GM19023 (cell line): Measurements from ENCODE around the gene INMT.

Source experiments
- ATAC-seq: cut with Tn5 transposase; IDR thresholded peaks from one replicate; pipeline ENCODE4 v1.9.1; 2021; ENCODE audit warnings: mild to moderate bottlenecking, moderate library complexity; ENCODE audit not compliant: unreplicated experiment

The INMT gene

GRCh38 chr7:30779574-30779973 lies 27.6 kb downstream of the INMT start:
- no peak for ATAC-seq

GRCh38 chr7:30780941-30781340 lies 29.0 kb downstream of the INMT start:
- no peak for ATAC-seq

GRCh38 chr7:30782690-30783089 lies 30.8 kb downstream of the INMT start:
- no peak for ATAC-seq

GRCh38 chr7:30785786-30786185 lies 33.9 kb downstream of the INMT start:
- ATAC-seq: no peak

GRCh38 chr7:30787486-30787885 lies 35.6 kb downstream of the INMT start:
- no peak for ATAC-seq

GRCh38 chr7:30788640-30789333 lies 36.9 kb downstream of the INMT start:
- no peak for ATAC-seq

- ATAC-seq: no peak
Measured at GRCh38 chr7:30789334-30789711, 37.4 kb downstream of the INMT start.

- no peak for ATAC-seq
Measured at GRCh38 chr7:30790356-30790755, 38.4 kb downstream of the INMT start.

GRCh38 chr7:30791114-30791513 lies 39.2 kb downstream of the INMT start:
- ATAC-seq: no peak

GRCh38 chr7:30795161-30795948 lies 43.4 kb downstream of the INMT start:
- no peak for ATAC-seq

- ATAC-seq: no peak
Measured at GRCh38 chr7:30796105-30796869, 44.4 kb downstream of the INMT start.

GRCh38 chr7:30797176-30798040 lies 45.5 kb downstream of the INMT start:
- no peak for ATAC-seq

GRCh38 chr7:30799206-30799975 lies 47.5 kb downstream of the INMT start:
- peak; percentile 72 for ATAC-seq

GRCh38 chr7:30799976-30800661 lies 48.2 kb downstream of the INMT start:
- ATAC-seq: no peak

GRCh38 chr7:30800785-30801252 lies 48.9 kb downstream of the INMT start:
- peak; percentile 39 for ATAC-seq

GRCh38 chr7:30802812-30803211 lies 50.9 kb downstream of the INMT start:
- ATAC-seq: no peak

- ATAC-seq: no peak
Measured at GRCh38 chr7:30804078-30804661, 52.2 kb downstream of the INMT start.

GRCh38 chr7:30805081-30805691 lies 53.3 kb downstream of the INMT start:
- no peak for ATAC-seq
